Measurements from ENCODE around the gene NDRG4.

NDRG4 gene

GRCh38 chr16:58518980-58519368 lies 19.0 kb downstream of the NDRG4 start:
- DNase-seq (ENCODE audit: low spot score) = no peak
- no peak for TF ChIP-seq CTCF (IDR thresholded peaks at IDR 0.05; ENCODE audit: borderline replicate concordance, control extremely low read depth, extremely low read depth, insufficient read depth, missing control alignments)
- in situ Hi-C loops (cut with MboI; ENCODE audit: low sequenced_read_pairs, unreplicated experiment) = loop anchor here (10.0 kb wide), 1 partner anchor 136 kb away; no protein-coding TSS in a partner anchor

GRCh38 chr16:58519707-58520106 lies 19.8 kb downstream of the NDRG4 start:
- no peak for TF ChIP-seq CTCF (IDR thresholded peaks at IDR 0.05; ENCODE audit: borderline replicate concordance, control extremely low read depth, extremely low read depth, insufficient read depth, missing control alignments)
- in situ Hi-C loops (cut with MboI; ENCODE audit: low sequenced_read_pairs, unreplicated experiment) = loop anchor here (10.0 kb wide), 1 partner anchor 135 kb away; no protein-coding TSS in a partner anchor
- DNase-seq (ENCODE audit: low spot score) = no peak

GRCh38 chr16:58530179-58530578 lies 30.2 kb downstream of the NDRG4 start:
- in situ Hi-C loops (cut with MboI; ENCODE audit: low sequenced_read_pairs, unreplicated experiment) = no loop called here
- TF ChIP-seq CTCF (IDR thresholded peaks at IDR 0.05; ENCODE audit: borderline replicate concordance, control extremely low read depth, extremely low read depth, insufficient read depth, missing control alignments) = no peak
- DNase-seq (ENCODE audit: low spot score) = no peak

- no peak for DNase-seq (ENCODE audit: low spot score)
- no peak for TF ChIP-seq CTCF (IDR thresholded peaks at IDR 0.05; ENCODE audit: borderline replicate concordance, control extremely low read depth, extremely low read depth, insufficient read depth, missing control alignments)
- in situ Hi-C loops (cut with MboI; ENCODE audit: low sequenced_read_pairs, unreplicated experiment) = no loop called here
These were observed 32.5 kb downstream of the NDRG4 start for GRCh38 chr16:58532414-58532813.

GRCh38 chr16:58533751-58534470 lies 34.0 kb downstream of the NDRG4 start:
- no peak for DNase-seq (ENCODE audit: low spot score)
- in situ Hi-C loops (cut with MboI; ENCODE audit: low sequenced_read_pairs, unreplicated experiment) = no loop called here
- no peak for TF ChIP-seq CTCF (IDR thresholded peaks at IDR 0.05; ENCODE audit: borderline replicate concordance, control extremely low read depth, extremely low read depth, insufficient read depth, missing control alignments)

- in situ Hi-C loops (cut with MboI; ENCODE audit: low sequenced_read_pairs, unreplicated experiment) = no loop called here
- no peak for DNase-seq (ENCODE audit: low spot score)
- TF ChIP-seq CTCF (IDR thresholded peaks at IDR 0.05; ENCODE audit: borderline replicate concordance, control extremely low read depth, extremely low read depth, insufficient read depth, missing control alignments) = no peak
These were observed 35.2 kb downstream of the NDRG4 start for GRCh38 chr16:58535100-58535499.

All from GM13976 (cell line).